Subcutaneous adipose tissue (tissue), 4 donors: Measurements from ENCODE around the gene ATP8B3. TPM values are rescaled to one million over a fixed set of nuclear protein-coding genes. Genes with fewer than 3 reads are reported as not detected.

ENCODE experiments used
- CTCF ChIP-seq: fragments of 450-650 bp; IDR thresholded peaks from one replicate; pipeline ENCODE4 v1.5.1; 2016; ENCODE audit warnings: low read depth, mild to moderate bottlenecking, control low read depth, antibody characterized with exemption, moderate library complexity
- total RNA-seq, 4 donors: library from RNA; depleted of rRNA; stranded (reverse); fragments of >200 nt; gene quantifications; one replicate each; pipeline ENCODE4 v1.1.0, GENCODE V29; 2016

Gene ATP8B3
- total RNA-seq, 4 donors from 2014 or later = 1.5 to 3.3 (median 1.8) TPM

GRCh38 chr19:1805401-1806183, 6.5 kb downstream of the ATP8B3 start:
- no peak for TF ChIP-seq CTCF

GRCh38 chr19:1804858-1805257, 7.2 kb downstream of the ATP8B3 start:
- TF ChIP-seq CTCF = no peak

DNA sequence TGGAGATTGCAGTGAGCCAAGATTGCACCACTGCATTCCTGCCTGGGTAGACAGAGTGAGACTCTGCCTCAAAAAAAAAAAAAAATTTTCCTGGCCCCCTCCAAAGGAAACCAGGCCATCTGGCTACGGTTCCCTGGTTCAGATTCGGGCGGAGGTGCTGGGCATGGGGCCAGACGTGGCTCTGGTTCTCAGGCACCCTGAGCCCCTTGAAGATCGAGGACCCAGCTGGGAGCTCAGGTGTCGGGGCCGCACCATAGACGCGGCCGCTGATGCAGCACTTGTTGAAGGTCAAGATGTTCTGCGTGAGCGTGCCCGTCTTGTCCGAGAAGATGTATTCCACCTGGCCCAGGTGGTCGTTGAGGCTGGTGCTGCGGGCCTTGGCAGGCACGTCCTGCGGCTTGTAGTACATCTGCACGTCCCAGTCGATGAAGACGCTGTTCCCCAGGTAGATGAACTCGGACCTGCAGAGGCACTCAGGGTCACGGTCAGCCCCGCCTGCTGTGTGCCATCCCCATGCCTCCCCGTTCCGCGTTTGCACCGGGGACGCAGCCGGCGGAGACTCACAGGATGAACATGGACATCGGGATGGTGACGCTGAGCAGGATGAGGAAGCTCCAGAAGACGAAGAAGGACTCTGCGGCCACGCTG, 12.3 kb downstream of the ATP8B3 start:
- TF ChIP-seq CTCF = no peak

GRCh38 chr19:1796395-1797142, 15.5 kb downstream of the ATP8B3 start:
- no peak for TF ChIP-seq CTCF

DNA sequence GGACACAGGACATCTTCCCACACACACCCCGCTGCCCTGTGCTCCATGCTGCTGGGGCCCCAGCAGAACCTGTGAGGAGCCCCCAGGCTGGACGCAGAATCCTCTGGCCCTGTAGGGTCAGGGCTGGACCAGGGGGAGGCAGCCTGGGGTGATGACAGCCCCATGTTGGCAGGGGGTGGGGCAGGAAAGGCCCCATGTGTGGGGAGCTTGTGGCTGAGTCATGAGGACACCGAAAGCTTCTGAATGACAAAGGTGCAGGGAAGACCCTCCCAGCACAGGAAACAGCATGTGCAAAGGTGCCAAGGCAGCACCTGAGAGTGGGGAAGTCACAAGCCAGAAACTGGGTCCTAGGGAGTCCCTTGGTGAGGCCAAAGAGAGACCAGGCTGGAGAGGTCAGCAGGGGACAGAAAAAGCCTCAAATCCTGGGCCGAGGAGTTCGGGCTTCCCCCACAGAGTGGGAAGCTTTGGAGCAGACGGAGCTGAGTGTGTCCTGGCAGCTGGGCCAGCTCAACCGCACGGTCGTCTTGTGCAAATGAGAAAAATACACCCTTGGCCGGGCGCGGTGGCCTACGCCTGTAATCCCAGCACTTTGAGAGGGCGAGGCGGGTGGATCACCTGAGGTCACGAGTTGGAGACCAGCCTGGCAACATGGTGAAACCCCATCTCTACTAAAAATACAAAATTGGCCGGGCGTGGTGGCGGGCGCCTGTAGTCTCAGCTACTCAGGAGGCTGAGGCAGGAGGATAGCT, 17.5 kb downstream of the ATP8B3 start:
- TF ChIP-seq CTCF = no peak

- TF ChIP-seq CTCF = no peak
Measured at GRCh38 chr19:1791879-1792278, 20.2 kb downstream of the ATP8B3 start.
